HG03432 (cell line): Measurements from ENCODE around the gene SPATA12.

Source experiments
- ATAC-seq: cut with Tn5 transposase; IDR thresholded peaks from one replicate; pipeline ENCODE4 v1.9.1; 2021; ENCODE audit warnings: mild to moderate bottlenecking, moderate library complexity; ENCODE audit not compliant: unreplicated experiment

The SPATA12 gene

DNA sequence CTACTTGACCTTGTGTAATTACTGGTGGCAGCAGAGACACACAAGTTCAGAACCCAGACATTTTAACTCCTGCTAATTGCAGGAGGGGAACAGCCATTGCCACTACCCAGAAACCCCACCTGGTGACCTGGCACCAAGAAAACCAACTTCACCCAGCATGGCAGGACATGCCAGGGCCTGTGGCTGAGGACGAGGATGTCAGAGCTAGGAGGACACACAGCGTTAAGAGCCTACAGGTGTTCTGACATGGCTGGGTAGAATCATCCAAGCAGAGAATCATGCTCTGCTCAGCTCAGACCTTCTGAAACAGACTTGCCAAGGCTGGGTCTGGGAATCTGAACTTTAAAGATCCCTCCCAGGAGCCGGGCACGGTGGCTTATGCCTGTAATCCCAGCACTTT, 11.7 kb upstream of the SPATA12 start:
- no peak for ATAC-seq

DNA sequence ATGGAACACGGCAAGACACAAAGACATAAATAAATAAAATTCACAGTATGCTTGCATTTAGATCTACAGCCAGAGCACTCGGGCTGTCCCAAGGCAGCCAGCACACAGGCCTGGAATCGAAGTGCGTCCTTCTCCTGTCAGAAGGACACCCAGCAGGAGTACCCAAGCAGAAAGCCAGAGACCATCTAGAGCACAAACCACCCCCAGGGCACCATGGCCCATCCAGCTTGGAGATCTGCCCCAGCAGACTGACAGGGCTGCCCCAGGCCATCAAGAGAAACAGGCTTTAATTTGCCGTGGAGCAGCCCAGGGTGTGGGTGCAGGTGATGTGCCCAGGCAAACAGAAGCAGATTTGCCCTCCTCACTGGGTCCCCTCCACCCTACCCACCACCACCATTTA, 7.8 kb upstream of the SPATA12 start:
- ATAC-seq = no peak

DNA sequence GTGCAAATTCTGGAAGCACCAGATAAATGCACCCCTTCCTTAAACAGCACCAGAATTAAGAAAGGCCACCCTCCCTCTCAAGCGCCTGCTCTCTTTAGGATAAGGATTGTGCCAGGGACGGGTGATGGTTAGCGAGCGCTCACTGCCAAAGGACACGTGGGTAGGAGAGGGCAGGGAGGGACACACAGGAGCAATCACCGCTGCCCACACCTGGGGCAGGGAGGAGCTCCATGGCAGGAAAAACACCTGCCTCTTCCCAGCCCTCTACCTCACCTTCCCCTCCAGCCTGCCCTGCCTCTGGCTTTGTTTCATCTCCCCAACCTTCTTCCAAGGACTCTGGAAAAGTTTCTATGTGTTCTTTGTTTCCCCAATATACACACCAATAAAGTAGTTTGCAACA, 7.3 kb upstream of the SPATA12 start:
- no peak for ATAC-seq

DNA sequence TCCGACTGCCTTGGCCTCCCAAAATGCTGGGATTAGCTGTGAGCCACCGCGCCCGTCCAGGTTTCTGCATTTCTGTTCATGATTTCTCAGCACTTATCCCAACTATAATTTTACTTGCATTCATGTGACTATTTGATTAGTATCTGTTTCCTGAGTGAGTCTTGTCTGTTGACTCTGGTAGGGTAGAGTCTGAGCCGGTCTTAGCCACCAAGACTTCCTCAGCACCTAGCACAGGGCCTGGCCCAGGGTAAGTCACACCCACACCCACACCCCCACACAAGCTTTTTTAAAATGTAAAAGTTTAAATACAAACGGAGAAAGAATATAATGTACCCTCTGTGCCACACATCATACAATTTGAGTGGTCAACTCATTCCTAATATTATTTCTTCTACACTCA, 3.1 kb upstream of the SPATA12 start:
- no peak for ATAC-seq

DNA sequence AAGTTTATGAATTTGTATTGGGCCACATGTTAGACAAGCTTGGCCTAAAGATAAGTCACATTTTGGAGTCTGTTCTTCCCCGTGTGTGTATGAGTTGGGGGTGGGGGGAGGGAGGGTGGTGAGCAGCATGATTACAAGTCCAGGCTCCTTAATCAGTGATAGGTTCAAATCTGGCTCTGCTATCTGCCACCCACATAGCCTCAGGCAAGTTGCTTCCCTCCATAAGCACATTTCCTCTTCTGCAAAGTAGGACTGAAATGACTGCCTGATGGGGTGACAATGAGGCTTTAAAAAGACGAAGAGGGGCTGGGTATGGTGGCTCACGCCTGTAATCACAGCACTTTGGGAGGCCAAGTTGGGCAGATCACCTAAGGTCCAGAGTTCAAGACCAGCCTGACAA, 1.1 kb upstream of the SPATA12 start:
- no peak for ATAC-seq

DNA sequence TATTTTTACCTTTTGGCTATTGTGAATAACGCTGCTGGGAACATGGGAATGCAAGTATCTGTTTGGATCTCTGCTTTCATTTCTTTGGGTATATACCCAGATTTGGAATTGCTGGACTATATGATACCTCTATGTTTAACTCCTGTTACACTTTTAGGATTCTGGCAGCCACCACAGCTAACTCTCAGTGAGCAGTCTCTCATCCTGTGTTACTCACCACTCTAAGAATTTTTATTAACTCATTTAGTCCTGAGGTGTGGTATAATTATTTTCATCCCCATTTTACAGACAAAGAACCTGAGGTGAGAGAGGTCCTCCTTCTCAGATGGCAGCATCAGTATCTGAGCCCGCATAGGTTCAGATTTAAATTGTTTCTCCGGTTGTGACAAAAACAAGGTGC, 1.1 kb downstream of the SPATA12 start:
- no peak for ATAC-seq

DNA sequence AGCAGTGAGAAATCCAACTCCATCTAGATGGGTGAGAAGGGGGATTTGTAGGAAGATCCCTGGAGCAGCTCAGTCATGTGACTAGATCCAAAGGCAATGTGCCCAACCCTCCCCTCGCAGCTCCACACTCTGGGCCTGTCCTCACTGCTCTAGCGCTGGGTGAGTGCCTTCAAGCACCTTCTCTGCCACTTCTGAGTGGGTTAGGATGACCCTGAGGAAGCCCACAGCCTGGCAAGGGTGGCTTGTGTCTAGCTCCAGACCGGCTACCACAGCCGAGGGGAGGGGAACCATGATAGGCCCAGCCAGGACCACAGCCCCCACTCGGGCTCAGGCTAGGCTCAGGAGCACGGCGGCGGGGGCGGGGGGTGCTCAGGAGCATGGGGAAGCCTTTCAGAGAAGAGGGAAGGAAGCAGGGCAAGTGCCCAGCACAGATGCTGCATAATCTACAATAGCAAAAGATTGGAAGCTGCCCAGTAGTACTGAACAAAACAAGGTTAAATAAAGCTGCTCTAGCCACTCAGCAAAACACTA, 1.7 kb downstream of the SPATA12 start:
- no peak for ATAC-seq

DNA sequence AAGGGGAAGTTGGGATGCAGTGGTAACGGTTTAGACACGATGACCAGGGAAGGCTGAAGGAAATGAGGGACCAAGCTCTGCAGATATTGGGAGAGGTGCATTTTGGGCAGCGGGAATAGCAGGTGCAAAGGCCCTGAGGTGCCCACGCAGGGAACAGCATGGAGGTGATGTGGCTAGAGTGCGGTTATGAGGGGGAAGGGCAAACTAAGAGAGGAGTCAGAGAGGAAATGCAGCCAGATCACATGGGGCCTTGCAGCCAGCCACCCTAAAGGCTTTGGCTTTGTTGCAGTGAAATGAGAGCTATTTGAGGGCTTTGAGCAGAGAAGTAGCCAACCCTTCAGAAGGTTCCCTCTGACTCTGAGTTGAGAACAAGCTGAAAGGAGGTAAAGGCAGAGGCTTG, 2.6 kb downstream of the SPATA12 start:
- no peak for ATAC-seq

DNA sequence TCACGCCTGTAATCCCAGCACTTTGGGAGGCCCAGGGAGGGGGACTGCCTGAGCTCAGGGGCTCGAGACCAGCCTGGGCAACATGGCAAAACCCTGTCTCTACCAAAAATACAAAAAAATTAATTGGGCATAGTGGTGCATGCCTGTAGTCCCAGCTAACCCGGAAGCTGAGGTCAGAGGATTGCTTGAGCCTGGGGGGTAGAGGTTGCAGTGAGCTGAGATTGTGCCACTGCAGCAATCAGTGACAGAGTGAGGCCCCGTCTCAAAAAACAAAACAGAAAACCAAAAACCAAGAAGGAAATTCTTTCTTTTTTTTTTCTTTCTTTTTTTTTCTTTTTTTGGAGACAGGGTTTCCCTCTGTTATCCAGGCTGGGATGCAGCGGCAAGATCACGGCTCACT, 3.5 kb downstream of the SPATA12 start:
- ATAC-seq = no peak

DNA sequence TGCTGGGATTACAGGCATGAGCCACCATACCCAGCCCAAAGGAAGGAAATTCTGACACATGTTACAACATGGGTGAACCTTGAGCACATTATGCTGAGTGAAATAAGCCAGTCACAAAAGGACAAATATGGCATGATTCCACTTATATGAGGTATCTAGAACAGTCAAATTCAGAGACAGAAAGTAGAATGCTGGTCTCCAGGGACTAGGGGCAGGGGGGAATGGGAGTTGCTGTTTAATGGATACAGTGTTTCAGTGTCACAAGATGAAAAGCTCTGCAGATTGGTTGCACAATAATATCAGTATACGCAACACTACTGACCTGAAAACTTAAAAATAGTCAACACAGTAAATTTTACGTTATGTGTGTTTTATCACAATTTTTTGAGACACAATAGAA, 4.1 kb downstream of the SPATA12 start:
- ATAC-seq = no peak

DNA sequence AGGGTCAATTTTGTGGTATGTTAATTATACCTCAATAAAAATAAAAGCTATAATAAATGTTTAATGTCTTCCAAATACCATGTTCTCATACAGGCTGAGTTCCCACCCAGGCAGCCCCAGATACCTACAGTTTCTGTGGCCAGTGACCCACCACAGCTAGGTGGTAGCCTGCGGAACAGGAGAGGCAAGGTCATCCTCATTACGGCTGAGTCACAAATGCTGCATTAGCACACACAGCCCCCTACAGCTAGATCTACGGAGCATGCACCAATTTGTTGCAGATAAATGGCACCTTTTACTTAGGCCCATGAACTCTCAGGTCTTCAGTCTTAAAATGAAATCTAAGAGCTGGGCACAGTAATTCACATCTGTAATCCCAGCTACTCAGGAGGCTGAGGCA, 5.1 kb downstream of the SPATA12 start:
- ATAC-seq = no peak

DNA sequence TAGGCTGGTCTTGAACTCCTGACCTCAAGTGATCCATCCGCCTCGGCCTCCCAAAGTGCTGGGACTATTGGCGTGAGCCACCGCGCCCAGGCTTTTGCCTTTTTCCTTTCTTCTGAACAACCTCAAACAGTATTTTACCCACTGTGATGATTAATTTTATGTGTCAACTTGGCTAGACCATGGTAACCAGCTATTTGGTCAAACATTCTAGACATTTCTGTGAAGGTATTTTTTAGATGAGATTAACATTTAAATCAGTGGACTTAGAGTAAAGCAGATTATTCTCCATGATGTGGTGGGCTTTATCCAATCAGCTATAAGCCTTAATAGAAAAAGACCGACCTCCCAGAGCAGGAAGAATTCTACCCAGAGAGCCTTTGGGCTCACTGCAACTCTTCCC, 6.0 kb downstream of the SPATA12 start:
- no peak for ATAC-seq

DNA sequence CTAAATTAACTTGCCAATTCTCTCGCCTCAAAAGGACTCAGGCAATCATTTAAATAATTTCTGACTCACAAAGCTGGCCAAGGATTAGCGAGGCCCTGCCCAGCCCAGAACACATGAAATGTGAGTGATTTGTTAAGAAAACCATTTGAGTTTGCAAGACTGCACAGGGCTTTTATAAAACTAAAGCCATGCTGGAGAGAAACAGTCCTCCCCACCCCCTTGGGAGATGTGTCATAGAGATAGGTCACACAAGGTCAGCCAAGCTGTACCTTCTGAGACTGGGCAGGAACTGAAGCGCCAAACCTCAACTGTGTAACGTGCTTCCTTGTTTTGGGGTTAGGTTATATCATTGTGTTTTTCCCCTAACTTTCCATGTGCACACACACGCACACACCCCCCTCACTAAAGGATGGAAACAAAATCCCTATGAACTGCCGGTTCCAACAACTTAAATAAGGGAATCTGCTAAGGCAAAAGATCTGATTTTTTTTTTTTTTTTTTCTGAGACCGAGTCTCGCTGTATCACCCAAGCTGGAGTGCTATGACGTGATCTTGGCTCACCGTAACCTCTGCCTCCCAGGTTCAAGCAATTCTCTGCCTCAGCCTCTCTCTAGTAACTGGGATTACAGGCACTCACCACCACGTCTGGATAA, 8.1 kb downstream of the SPATA12 start:
- ATAC-seq = peak; percentile 99

DNA sequence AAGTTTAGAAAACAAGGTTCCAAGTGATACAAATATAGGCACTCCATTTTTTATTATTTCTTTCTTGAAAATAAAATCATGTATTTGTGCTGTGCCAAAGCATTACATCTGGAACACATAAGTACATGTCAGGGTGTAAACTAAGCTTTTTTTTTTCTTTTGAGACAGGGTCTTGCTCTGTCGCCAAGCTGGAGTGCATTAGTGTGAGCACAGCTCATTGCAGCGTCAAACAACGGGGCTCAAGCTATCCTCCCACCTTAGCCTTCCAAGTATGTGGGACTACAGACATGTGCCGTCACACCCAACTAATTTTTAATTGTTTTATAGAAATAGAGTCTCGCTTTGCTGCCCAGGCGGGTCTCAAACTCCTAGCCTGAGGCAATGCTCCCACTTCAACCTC, 9.0 kb downstream of the SPATA12 start:
- no peak for ATAC-seq

DNA sequence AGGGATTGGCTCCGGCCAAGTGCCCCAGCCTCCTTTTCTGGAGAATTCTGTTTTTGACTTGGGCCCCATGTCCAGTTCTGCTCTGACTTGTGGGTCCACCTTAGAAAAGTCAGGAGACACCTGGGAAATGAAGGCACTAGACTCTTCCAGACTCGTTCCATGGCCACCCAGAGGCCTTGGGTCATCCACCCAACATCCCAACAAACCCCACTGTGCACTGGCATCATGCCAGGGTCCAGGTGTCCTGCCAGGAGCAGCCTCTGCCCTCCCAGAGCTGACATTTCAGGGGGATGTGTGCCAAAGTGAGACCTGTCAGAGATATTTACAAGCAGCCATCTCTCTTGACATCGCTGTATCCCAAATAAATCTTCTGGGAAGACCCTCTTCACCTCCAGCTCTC, 13.2 kb downstream of the SPATA12 start:
- ATAC-seq = no peak

DNA sequence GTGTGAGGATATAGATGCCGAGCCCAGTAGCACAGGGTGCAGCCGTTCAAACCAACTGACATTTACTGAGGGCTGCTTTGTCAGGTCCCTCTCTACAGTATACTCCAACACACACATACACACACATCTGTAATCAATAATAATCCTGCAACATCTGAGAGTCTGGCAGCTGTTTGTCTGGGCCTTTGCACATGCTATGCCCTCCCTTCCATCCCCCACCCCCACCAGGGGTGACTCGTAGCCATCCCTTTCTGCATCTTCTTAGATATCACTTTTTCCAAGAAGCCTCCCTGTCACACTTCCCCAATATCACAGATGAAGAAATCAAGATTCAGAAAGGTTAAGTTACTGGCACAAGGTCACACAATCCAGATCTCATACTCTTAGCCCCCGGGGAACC, 13.7 kb downstream of the SPATA12 start:
- ATAC-seq = no peak

DNA sequence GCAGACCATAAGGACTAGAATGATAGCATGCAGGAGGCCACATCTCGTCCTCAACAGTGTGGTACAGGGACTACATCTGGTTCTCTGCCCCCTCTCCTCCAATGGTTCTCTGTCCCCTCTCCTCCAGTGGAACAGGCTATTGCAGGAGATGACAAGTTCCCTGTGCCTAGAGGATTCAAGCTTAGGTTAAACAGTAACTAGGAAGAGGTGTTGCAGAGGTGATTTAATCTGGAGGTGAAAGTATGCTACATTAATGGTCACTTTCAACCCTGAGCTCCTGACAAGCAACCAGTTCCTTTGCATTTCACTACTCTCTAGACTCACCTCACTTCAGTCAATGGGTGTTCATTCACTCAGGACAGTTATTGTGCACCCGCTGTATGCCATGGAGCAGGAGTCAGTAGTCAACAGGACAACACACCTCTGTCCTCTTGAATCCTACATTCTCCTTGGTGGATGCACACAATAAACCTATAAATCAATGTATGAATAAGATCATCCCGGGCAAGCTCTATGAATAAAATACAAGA, 16.0 kb downstream of the SPATA12 start:
- no peak for ATAC-seq

DNA sequence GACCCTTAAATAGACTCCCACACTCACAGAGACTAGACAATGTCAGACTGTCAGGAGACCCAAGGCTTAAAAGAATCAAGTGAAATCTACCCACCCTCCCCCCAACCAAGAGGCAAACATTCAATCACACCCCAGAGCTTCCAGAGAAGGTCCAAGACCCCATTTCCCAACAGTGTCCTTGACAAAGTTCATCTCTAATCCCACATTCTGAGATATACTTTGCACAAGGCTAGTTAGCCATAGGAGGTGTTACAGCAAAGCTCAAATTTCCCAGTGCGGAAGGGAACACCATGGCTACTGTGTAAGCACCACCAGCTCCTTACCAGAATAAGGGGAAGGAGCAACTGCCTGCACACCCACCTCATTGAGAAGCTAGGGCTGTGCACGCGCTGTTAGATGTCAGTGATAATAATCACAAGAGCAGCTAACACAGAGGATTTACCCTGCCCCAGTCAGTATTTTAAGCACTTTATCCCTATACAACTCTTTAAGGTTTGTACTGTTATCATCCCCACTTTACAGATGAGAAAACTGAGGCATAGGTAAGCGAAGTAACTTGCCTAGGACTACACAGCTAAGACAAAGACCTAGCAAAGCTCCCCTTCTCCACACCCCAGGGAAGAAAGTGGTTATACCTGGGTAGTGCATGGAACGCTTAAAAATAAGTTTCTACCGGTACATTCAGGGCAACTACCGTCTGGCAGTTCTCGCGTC, 17.3 kb downstream of the SPATA12 start:
- peak; percentile 28 for ATAC-seq

DNA sequence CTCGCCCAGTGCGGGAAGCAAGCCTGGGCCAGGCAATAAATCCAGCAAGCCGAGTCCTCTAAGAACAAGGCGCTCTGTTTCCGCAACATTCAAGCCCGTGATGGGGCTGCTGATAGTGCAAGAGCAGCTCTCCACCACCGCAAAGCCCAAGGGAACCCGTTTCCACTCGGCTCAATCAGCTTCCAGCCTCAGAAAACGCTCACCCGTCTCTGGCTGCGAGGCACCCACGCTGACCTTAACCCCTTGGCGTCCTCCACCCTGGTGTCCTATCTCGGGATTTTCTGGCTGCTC, 17.8 kb downstream of the SPATA12 start:
- peak; percentile 55 for ATAC-seq

DNA sequence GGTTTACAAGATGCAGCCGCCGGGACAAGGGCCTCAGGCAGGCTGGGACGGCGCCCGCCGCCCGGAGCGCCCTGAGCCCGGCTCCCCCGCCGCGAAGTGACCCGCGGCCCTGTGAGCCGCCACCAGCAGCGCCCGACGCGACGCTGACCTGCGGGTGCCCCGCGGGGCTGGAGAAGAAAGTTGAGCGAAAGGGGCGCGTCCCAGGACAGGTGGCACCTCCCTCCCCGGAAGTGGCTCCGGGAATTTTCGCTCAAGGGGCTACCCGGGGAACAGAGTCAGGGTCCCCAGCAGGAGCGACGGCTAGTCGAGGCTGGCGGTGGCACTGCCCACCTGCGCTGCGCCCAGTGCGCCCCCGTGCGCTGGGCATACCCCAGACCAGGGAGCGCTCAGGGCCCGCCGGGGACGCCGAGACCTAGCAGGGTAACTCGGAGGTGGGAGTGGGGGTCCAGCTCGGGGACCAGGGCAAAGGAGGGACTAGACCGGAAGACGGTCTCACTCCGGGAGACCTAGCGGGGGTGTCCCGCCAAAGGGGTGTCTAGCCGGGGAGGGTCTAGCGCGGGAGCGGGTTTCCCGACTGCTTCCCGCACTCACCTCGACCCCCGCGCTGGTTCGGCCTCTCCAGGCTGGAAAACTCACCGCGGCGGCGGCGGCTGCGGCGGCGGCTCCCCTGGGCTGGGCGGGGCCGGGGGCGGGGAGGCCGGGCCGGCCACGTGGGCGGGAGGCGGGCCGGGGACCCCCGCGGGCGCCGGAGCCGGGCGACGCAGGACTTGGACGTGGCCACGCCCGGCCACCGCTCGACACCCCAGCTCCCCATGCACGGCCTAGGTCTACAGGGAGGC, 18.4 kb downstream of the SPATA12 start:
- ATAC-seq = peak; percentile 39

DNA sequence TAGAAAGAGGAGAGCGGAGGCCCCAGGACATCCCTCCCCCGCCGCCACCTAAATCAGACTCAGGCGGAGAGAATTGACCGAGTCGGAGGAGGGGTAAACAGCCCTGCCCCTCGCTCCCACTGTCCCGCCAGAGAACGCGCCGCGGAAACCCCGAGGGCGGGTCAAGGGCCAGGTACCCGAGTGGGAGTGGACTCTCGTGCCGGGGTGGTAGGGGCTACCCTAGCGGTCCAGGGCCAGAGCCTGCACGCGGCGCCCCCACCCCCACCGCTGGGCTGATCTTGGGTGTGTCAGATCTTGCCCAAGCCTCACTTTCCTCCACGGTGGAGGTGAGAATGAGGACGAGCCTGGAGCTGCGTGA, 19.0 kb downstream of the SPATA12 start:
- ATAC-seq = no peak

DNA sequence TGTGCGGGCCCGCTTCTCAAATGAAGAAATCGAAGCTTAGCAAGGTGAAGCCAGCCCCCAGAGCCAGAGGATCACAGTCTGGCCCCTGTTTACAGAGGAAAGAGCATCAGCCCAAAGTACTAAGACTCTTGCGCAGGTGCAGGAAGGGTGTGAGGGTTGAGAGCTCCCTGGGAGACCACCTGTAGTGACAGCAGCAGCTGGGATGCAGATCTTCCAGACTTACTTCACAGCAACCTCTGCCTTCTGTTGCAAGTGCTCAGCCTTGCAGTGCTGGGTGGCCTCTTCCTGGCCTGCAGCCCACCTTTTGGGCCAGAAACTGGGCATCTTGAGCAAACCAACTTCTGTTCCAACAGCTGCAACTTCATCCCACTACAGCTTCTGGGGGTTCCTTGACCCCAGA, 19.7 kb downstream of the SPATA12 start:
- no peak for ATAC-seq
